ENCODE data around the gene NFIA.

GRCh38 chr1:61120246-61120840, 38.0 kb downstream of the NFIA start:
- TF ChIP-seq CTCF (IDR thresholded peaks at IDR 0.05) (no peak), POLR2A (IDR thresholded peaks at IDR 0.05) (no peak), POLR2AphosphoS5 (IDR thresholded peaks at IDR 0.05) (no peak)
